HCT116 (cell line): Measurements from ENCODE around the gene PPP2R5B. TPM values are rescaled to one million over a fixed set of nuclear protein-coding genes. Genes with fewer than 3 reads are reported as not detected.

Source experiments
- ATAC-seq: fragments of 200-7000 bp; cut with Tn5 transposase; 2 replicates; pipeline ENCODE4 v1.9.1; 2020; ENCODE audit warnings: mild to moderate bottlenecking, moderate library complexity
- BruUV-seq: library from RNA; stranded (reverse); fragments of 400-500 nt; replicated peaks from 2 replicates; lab custom pipeline; 2021; lab: Mats Ljungman, UMichigan
- CTCF ChIA-PET: fragments of 300-600 bp; sonication (Branson Sonifier 250); formaldehyde crosslinking; loops from one replicate; lab custom pipeline; 2021; ENCODE audit warnings: antibody characterized with exemption; lab: Charles Lee
- POLR2A ChIA-PET: fragments of 300-600, 350-600 bp; sonication (Branson Sonifier 250); formaldehyde crosslinking; loops from one replicate; lab custom pipeline; 2021; ENCODE audit warnings: antibody characterized with exemption; lab: Charles Lee
- RAD21 ChIA-PET, 2 experiments: fragments of 300-600 bp; sonication (Branson Sonifier 250); formaldehyde crosslinking; loops; one replicate each; lab custom pipeline; 2023; ENCODE audit warnings: low total read pairs in 2 of 2; ENCODE audit not compliant: uncharacterized antibody in 2 of 2, unreplicated experiment in 2 of 2, low non-redundant PET in 1 of 2; lab: Charles Lee
- DNase-seq: peaks from one replicate; pipeline ENCODE4 v3.0.0-alpha.2; 2010; ENCODE audit warnings: low read depth, low spot score
- H2AFZ ChIP-seq: fragments of 200-600 bp; shearing (Covaris generic), sonication (generic); 2 replicates; pipeline ENCODE4 v1.6.1; 2017; ENCODE audit warnings: low read depth, mixed run types, mixed read lengths, antibody characterized with exemption, low read length; ENCODE audit not compliant: poor library complexity, severe bottlenecking
- H3K27ac ChIP-seq: 2 replicates; pipeline ENCODE4 v1.5.1; 2012; ENCODE audit warnings: low read depth, low read length
- H3K27me3 ChIP-seq: fragments of 200-600 bp; sonication (generic); 2 replicates; pipeline ENCODE4 v1.6.1; 2016; ENCODE audit warnings: mixed run types, low read length, mixed read lengths; ENCODE audit not compliant: insufficient read depth
- H3K36me3 ChIP-seq, 2 experiments: fragments of 200-500 bp in 1 of 2; fragments of 200-600 bp in 1 of 2; sonication (Bioruptor generic) in 1 of 2; sonication (generic) in 1 of 2; 2 replicates each; pipeline versions ENCODE4 v1.5.1 to v1.6.1; 2014 to 2016; ENCODE audit warnings: low read length in 2 of 2, inconsistent platforms in 1 of 2, mixed read lengths in 1 of 2, mixed run types in 1 of 2; ENCODE audit not compliant: insufficient read depth in 2 of 2, control insufficient read depth in 1 of 2
- H3K4me1 ChIP-seq, 2 experiments: fragments of 200-600 bp in 1 of 2; sonication (generic) in 1 of 2; 2 replicates each; pipeline versions ENCODE4 v1.5.1 to v1.6.1; 2012 to 2017; ENCODE audit warnings: low read length in 2 of 2, inconsistent platforms in 1 of 2, mild to moderate bottlenecking in 1 of 2, mixed read lengths in 1 of 2, mixed run types in 1 of 2, moderate library complexity in 1 of 2; ENCODE audit not compliant: insufficient read depth in 2 of 2, control insufficient read depth in 1 of 2
- H3K4me2 ChIP-seq: fragments of 200-600 bp; sonication (generic); 2 replicates; pipeline ENCODE4 v1.6.1; 2017; ENCODE audit warnings: mixed run types, low read length, mixed read lengths
- H3K4me3 ChIP-seq, 2 experiments: fragments of 200-600 bp in 1 of 2; sonication (generic) in 1 of 2; replicated peaks in 1 of 2; 2 replicates each; pipeline ENCODE4 v1.5.1; 2011 to 2016; ENCODE audit warnings: low read length in 2 of 2, control low read depth in 1 of 2, low read depth in 1 of 2, mild to moderate bottlenecking in 1 of 2, mixed read lengths in 1 of 2, mixed run types in 1 of 2
- H3K79me2 ChIP-seq: fragments of 200-600 bp; sonication (generic); 2 replicates; pipeline ENCODE4 v1.6.1; 2017; ENCODE audit warnings: mild to moderate bottlenecking, mixed run types, low read length, moderate library complexity, mixed read lengths; ENCODE audit not compliant: insufficient read depth
- H3K9ac ChIP-seq: fragments of 200-600 bp; sonication (generic); 2 replicates; pipeline ENCODE4 v1.6.1; 2016; ENCODE audit warnings: low read length, mixed read lengths
- H3K9me2 ChIP-seq: fragments of 200-600 bp; sonication (generic), shearing (Covaris generic); 2 replicates; pipeline ENCODE4 v1.6.1; 2017; ENCODE audit warnings: mixed run types, mild to moderate bottlenecking, moderate library complexity; ENCODE audit not compliant: insufficient read depth
- H3K9me3 ChIP-seq, 2 experiments: fragments of 200-500 bp in 1 of 2; fragments of 200-600 bp in 1 of 2; sonication (Bioruptor generic) in 1 of 2; sonication (generic) in 1 of 2; 2 replicates each; pipeline ENCODE4 v1.6.1; 2014 to 2017; ENCODE audit warnings: low read length in 2 of 2, mixed read lengths in 2 of 2, inconsistent platforms in 1 of 2, low read depth in 1 of 2, mild to moderate bottlenecking in 1 of 2, mixed run types in 1 of 2, moderate library complexity in 1 of 2; ENCODE audit not compliant: control insufficient read depth in 1 of 2, insufficient read depth in 1 of 2
- H4K20me1 ChIP-seq: fragments of 200-600 bp; sonication (generic), shearing (Covaris generic); 2 replicates; pipeline ENCODE4 v1.6.1; 2017; ENCODE audit warnings: mixed run types, mild to moderate bottlenecking, moderate library complexity; ENCODE audit not compliant: insufficient read depth
- ATF3 ChIP-seq: IDR thresholded peaks from 2 replicates; pipeline ENCODE4 v1.6.1; 2012
- CBX3 ChIP-seq: IDR thresholded peaks from 2 replicates; pipeline ENCODE4 v1.6.1; 2012; ENCODE audit warnings: low read depth
- EZH2phosphoT487 ChIP-seq: fragments of 200-600 bp; IDR thresholded peaks from 2 replicates; pipeline ENCODE4 v1.6.1; 2018; ENCODE audit warnings: antibody characterized with exemption, borderline replicate concordance
- JUND ChIP-seq: IDR thresholded peaks from 2 replicates; pipeline ENCODE4 v1.6.1; 2012
- SP1 ChIP-seq: IDR thresholded peaks from 2 replicates; pipeline ENCODE4 v1.6.1; 2012; ENCODE audit warnings: low read depth
- SRF ChIP-seq: IDR thresholded peaks from 2 replicates; pipeline ENCODE4 v1.6.1; 2012; ENCODE audit warnings: low read depth
- YY1 ChIP-seq: IDR thresholded peaks from 2 replicates; pipeline ENCODE4 v1.6.1; 2011; ENCODE audit warnings: low read length, low read depth, moderate library complexity, mild to moderate bottlenecking; ENCODE audit not compliant: insufficient replicate concordance; ENCODE audit errors: extremely low read depth
- intact Hi-C: fragments of 100-400 bp; cut with micrococcal nuclease; formaldehyde crosslinking; loops from 2 replicates; pipeline ENCODE4 v1.10.0; 2022
- total RNA-seq: library from RNA; stranded (reverse); gene quantifications from one replicate; pipeline ENCODE4 v1.2.1, GENCODE V29; 2021; ENCODE audit not compliant: unreplicated experiment
- TF ChIP-seq, protein P1 (sequence below): IDR thresholded peaks from 2 replicates; pipeline ENCODE4 v1.6.1; 2012; ENCODE audit warnings: low read depth

PPP2R5B gene
- total RNA-seq, 1 experiment from 2014 or later: 10.9 TPM

DNA sequence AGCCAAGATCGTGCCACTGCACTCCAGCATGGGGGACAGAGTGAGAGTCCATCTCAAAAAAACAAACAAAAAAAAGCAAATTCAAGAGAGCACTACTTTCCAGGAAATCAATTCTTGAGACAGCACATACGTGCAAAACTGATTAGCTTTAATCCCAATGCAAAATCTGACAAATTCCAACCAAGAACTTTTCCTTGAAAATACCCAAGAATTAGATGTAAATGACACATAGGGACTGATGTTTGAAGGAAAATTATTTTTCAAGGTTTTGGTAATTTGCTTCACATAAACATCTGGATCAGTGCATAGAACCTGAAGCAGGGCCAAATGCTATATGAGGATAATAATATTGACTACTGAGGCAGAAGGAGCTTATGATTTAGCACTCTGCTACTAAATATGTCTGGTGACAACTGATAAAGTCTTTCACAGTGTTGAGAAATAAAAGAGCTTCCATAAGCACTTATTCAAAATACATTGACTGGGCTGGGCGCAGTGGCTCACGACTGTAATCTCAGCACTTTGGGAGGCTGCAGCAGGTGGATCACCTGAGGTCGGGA is 38.7 kb downstream of the PPP2R5B start:
- Histone ChIP-seq H3K4me3 (no peak overlapping the region), H3K4me1 (no peaks in the 10 kb centered on the region), H3K27me3 (no peaks in the 10 kb centered on the region), H3K9ac (no peak overlapping the region), H3K36me3 (no peaks in the 10 kb centered on the region), H4K20me1 (no peaks in the 10 kb centered on the region), H2AFZ (no peak overlapping the region), H3K4me2 (no peak overlapping the region), H3K9me3 (no peaks in the 10 kb centered on the region), H3K27ac (no peak overlapping the region), H3K9me2 (no peaks in the 10 kb centered on the region), H3K79me2 (no peaks in the 10 kb centered on the region)
- TF ChIP-seq SRF (no peak), YY1 (no peak), EZH2phosphoT487 (no peak), SP1 (no peak), ATF3 (no peak), JUND (no peak), CBX3 (no peak)
- TF ChIP-seq, protein P1, sequence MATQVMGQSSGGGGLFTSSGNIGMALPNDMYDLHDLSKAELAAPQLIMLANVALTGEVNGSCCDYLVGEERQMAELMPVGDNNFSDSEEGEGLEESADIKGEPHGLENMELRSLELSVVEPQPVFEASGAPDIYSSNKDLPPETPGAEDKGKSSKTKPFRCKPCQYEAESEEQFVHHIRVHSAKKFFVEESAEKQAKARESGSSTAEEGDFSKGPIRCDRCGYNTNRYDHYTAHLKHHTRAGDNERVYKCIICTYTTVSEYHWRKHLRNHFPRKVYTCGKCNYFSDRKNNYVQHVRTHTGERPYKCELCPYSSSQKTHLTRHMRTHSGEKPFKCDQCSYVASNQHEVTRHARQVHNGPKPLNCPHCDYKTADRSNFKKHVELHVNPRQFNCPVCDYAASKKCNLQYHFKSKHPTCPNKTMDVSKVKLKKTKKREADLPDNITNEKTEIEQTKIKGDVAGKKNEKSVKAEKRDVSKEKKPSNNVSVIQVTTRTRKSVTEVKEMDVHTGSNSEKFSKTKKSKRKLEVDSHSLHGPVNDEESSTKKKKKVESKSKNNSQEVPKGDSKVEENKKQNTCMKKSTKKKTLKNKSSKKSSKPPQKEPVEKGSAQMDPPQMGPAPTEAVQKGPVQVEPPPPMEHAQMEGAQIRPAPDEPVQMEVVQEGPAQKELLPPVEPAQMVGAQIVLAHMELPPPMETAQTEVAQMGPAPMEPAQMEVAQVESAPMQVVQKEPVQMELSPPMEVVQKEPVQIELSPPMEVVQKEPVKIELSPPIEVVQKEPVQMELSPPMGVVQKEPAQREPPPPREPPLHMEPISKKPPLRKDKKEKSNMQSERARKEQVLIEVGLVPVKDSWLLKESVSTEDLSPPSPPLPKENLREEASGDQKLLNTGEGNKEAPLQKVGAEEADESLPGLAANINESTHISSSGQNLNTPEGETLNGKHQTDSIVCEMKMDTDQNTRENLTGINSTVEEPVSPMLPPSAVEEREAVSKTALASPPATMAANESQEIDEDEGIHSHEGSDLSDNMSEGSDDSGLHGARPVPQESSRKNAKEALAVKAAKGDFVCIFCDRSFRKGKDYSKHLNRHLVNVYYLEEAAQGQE: no peak
- no peak for DNase-seq
- intact Hi-C loops: no loop called here
- ChIA-PET CTCF (no interaction called here), POLR2A (no interaction called here), RAD21 (no interaction called here)
- no peak for ATAC-seq
- no TSS peak for BruUV-seq
